Urinary bladder (tissue), 4 donors: Measurements from ENCODE around the gene CARMIL1. TPM values are rescaled to one million over a fixed set of nuclear protein-coding genes. Genes with fewer than 3 reads are reported as not detected.
"Not testable (repeated sequence)": the region's sequence is repeated elsewhere in the genome, so short reads cannot be mapped to it uniquely, and the experiment has no call there.

Source experiments
- DNase-seq: peaks from one replicate; pipeline ENCODE4 v3.0.0-alpha.2; 2015; ENCODE audit errors: extremely low spot score
- H3K27ac ChIP-seq: one replicate; pipeline ENCODE4 v1.5.1; 2013; ENCODE audit warnings: low read depth, mild to moderate bottlenecking, moderate library complexity
- H3K36me3 ChIP-seq: one replicate; pipeline ENCODE4 v1.6.1; 2013; ENCODE audit warnings: mild to moderate bottlenecking, moderate library complexity; ENCODE audit not compliant: insufficient read depth
- H3K4me1 ChIP-seq: one replicate; pipeline ENCODE4 v1.6.1; 2013; ENCODE audit warnings: mild to moderate bottlenecking, moderate library complexity; ENCODE audit not compliant: insufficient read depth
- H3K4me3 ChIP-seq: one replicate; pipeline ENCODE4 v1.5.1; 2013; ENCODE audit warnings: low read depth, low read length
- WGBS: extraction: QIAGEN DNeasy Blood & Tissue Kit; methylation state at CpG from one replicate; pipeline ENCODE4 v1.1.7; 2013; 5-methylcytosine and 5-hydroxymethylcytosine counted together
- polyA plus RNA-seq: library from polyadenylated mRNA; stranded (reverse); fragments of 200-250 nt; gene quantifications from one replicate; pipeline ENCODE4 v1.2.3, GENCODE V29; 2013
- total RNA-seq: library from RNA; depleted of rRNA; stranded (reverse); fragments of >200 nt; gene quantifications from one replicate; pipeline ENCODE4 v1.2.3, GENCODE V29; 2014
- donor health status: healthy with polysubstance abuse.
- donor health status: healthy.

The CARMIL1 gene
- total and polyA plus RNA-seq, 2 donors = 11.1 to 26.5 TPM

DNA sequence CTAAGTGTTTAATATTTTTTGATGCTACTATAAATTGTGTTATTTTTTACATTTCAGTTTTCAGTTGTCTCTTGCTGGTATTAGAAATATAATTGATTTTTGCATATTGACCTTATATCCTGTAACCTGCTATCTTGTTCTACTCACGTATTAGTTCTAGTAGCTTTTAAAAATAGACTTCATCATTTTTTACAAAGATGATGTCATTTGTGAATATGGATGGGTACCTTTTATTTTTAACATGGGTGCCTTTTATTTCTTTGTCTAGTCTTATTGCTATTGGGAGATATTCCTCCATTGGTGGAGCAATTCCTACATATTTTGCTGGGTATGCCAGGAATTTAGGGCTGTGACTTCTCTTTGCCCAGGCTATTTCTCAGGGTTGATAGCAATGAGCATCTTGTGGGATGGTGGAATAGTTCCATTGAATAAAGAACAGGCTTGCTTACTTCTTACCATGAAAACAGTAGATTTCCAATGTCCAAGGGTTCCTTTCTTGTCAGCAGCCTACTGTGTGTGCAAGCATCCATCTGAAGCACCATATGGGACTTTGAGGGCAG is 149.7 kb downstream of the CARMIL1 start:
- no peak overlapping the region for H3K4me3 ChIP-seq
- H3K4me1 ChIP-seq = no peaks in the 10 kb centered on the region
- 97% methylated on average over 1 of the region's 1 CpG for WGBS
- H3K36me3 ChIP-seq = no peaks in the 10 kb centered on the region
- no peak for DNase-seq
- no peak overlapping the region for H3K27ac ChIP-seq

- Histone ChIP-seq H3K27ac (no peak overlapping the region), H3K4me3 (no peak overlapping the region), H3K36me3 (no peaks in the 10 kb centered on the region), H3K4me1 (no peaks in the 10 kb centered on the region)
- 74% methylated on average over 7 of the region's 7 CpGs for WGBS
- no peak for DNase-seq
These were observed 152.3 kb downstream of the CARMIL1 start for GRCh38 chr6:25431306-25431974.

DNA sequence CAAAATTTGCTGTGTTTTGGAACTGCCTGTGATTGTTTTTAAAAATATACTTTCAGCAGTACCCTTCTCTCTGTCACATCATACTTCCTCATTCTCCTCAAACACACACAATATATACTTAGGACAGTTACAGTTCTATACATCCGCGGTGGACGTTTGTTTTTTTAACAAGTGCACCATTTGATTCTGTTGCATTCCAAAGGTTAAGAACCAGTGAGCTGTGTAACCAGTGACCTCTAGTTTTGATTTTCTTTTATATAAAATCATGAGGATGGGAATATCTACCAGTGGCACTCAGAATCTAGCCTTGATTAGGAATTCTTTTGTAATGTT is 152.8 kb downstream of the CARMIL1 start:
- no peaks in the 10 kb centered on the region for H3K4me1 ChIP-seq
- no peak for DNase-seq
- no peak overlapping the region for H3K27ac ChIP-seq
- H3K36me3 ChIP-seq = no peaks in the 10 kb centered on the region
- H3K4me3 ChIP-seq = no peak overlapping the region
- WGBS = 62% methylated on average over 3 of the region's 3 CpGs

GRCh38 chr6:25434921-25435320 is 155.7 kb downstream of the CARMIL1 start:
- Histone ChIP-seq H3K27ac (no peak overlapping the region), H3K36me3 (no peaks in the 10 kb centered on the region), H3K4me1 (no peaks in the 10 kb centered on the region), H3K4me3 (no peak overlapping the region)
- 82% methylated on average over 3 of the region's 3 CpGs for WGBS
- DNase-seq = no peak

DNA sequence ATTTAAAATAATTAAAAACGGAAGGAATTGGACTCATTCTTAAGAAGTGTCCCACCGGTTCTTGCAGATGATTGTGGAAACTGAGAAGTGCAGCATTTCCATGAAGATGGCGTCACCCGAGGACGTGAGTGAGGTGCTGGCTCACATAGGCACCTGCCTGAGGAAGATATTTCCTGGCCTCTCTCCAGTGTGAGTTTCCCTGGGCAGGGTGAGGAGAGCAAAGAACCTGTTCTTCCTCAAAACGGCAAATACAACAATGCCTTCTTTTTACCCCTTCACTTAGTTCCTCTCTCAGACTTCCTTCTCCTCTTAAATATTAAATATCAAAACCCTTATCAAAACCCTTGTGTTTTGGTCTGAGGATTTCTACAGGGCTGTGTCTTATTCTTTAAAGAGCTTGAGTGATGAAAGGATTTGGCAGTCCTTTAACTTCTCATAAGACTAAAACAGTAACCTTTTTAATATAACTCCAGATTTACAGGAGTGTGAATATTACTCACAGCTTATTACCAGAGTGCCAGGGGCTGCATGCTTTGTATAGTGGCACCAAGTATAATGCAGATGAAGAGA is 156.3 kb downstream of the CARMIL1 start:
- no peaks in the 10 kb centered on the region for H3K4me1 ChIP-seq
- H3K36me3 ChIP-seq = no peaks in the 10 kb centered on the region
- WGBS = 81% methylated on average over 6 of the region's 6 CpGs
- no peak overlapping the region for H3K4me3 ChIP-seq
- no peak for DNase-seq
- H3K27ac ChIP-seq = no peak overlapping the region

- 91% methylated on average over 4 of the region's 4 CpGs for WGBS
- Histone ChIP-seq H3K27ac (no peak overlapping the region), H3K4me1 (no peaks in the 10 kb centered on the region), H3K36me3 (no peaks in the 10 kb centered on the region), H3K4me3 (no peak overlapping the region)
- no peak for DNase-seq
These were observed 157.6 kb downstream of the CARMIL1 start for GRCh38 chr6:25436760-25437159.

GRCh38 chr6:25439368-25439767 is 160.2 kb downstream of the CARMIL1 start:
- Histone ChIP-seq H3K36me3 (no peaks in the 10 kb centered on the region), H3K4me3 (no peak overlapping the region), H3K27ac (no peak overlapping the region), H3K4me1 (no peaks in the 10 kb centered on the region)
- 94% methylated on average over 1 of the region's 1 CpG for WGBS
- DNase-seq = no peak

- Histone ChIP-seq H3K36me3 (no peaks in the 10 kb centered on the region), H3K4me3 (no peak overlapping the region), H3K4me1 (no peaks in the 10 kb centered on the region), H3K27ac (no peak overlapping the region)
- 63% methylated on average over 1 of the region's 1 CpG for WGBS
- DNase-seq = no peak
These were observed 162.6 kb downstream of the CARMIL1 start for GRCh38 chr6:25441663-25442270.

DNA sequence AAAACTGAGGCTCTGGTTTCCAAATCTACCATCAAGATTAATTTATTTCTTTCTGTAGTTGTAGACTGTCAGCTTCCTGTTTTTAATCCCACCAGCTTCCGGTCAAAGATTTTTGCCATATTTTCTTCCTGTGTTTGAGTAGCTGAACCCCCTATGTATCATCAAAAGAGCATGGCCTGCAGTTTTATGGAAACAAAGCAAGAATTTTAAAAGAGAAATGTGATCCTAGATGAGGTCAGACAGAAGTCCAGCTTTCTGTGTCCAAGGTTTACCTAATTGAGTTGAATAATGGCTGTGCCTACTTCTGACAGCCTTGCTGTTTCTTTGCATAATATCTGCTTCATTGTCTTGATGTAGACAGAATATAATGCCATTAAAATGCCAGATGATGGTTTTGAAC is 163.7 kb downstream of the CARMIL1 start:
- no peak overlapping the region for H3K27ac ChIP-seq
- H3K4me1 ChIP-seq = no peaks in the 10 kb centered on the region
- H3K4me3 ChIP-seq = no peak overlapping the region
- no peak for DNase-seq
- no peaks in the 10 kb centered on the region for H3K36me3 ChIP-seq
- WGBS = 53% methylated on average over 1 of the region's 1 CpG

DNA sequence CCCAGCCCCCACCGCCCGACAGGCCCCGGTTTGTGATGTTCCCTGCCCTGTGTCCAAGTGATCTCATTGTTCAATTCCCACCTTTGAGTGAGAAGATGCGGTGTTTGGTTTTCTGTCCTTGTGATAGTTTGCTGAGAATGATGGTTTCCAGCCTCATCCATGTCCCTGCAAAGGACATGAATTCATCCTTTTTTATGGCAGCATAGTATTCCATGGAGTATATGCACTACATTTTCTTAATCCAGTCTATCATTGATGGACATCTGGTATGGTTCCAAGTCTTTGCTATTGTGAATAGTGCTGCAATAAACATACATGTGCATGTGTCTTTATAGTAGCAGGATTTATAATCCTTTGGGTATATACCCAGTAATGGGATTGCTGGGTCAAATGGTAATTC is 165.3 kb downstream of the CARMIL1 start:
- not testable (repeated sequence) for H3K4me3 ChIP-seq, H3K36me3 ChIP-seq, DNase-seq, H3K27ac ChIP-seq, H3K4me1 ChIP-seq
- 98% methylated on average over 4 of the region's 4 CpGs for WGBS

DNA sequence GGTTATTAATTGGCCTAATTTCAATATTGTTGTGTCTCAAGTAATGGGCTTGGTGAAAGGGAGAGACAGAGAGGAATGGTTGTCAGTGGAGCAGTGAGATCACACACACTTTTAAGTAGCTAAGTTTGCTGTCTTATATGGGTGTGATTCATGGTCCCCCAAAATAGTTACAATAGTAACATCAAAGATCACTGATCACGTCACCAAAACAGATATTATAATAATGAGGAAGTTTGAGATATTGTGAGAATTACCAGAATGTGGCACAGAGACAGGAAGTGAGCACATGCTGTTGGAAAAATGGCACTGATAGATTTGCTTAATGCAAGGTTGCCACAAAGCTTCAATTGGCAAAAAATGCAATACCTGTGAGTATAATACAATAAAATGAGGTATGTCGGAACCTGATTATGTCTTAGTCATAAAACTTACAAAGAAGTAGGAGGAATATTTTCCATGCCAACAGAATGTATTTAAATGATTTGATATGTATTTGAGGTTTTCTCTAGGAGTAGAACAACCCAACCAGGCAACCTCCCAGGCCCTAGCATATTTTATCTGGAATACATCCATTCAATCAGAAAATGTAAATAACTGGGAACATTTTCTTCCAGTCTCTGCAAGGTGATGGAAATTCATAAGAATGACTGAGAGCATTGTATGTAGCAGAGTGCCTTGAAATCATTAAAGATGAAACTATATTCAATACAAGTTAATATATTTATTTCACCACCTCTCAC is 167.8 kb downstream of the CARMIL1 start:
- Histone ChIP-seq H3K27ac (no peak overlapping the region), H3K4me3 (no peak overlapping the region), H3K4me1 (no peaks in the 10 kb centered on the region), H3K36me3 (no peaks in the 10 kb centered on the region)
- WGBS = 86% methylated on average over 2 of the region's 2 CpGs
- no peak for DNase-seq

- Histone ChIP-seq H3K4me3 (no peak overlapping the region), H3K27ac (no peak overlapping the region), H3K4me1 (no peaks in the 10 kb centered on the region), H3K36me3 (no peaks in the 10 kb centered on the region)
- 78% methylated on average over 1 of the region's 1 CpG for WGBS
- DNase-seq = no peak
These were observed 168.4 kb downstream of the CARMIL1 start for GRCh38 chr6:25447570-25447929.

GRCh38 chr6:25448965-25449538 is 169.9 kb downstream of the CARMIL1 start:
- Histone ChIP-seq H3K27ac (no peak overlapping the region), H3K36me3 (no peaks in the 10 kb centered on the region), H3K4me1 (no peaks in the 10 kb centered on the region), H3K4me3 (no peak overlapping the region)
- 93% methylated on average over 2 of the region's 2 CpGs for WGBS
- no peak for DNase-seq
